Heart left ventricle (tissue), 16 donors: Measurements from ENCODE around the gene CEP131. TPM values are rescaled to one million over a fixed set of nuclear protein-coding genes. Genes with fewer than 3 reads are reported as not detected.
A peak's percentile ranks its signal among the peaks of the same experiment; 100 is the strongest.

Experiments
- ATAC-seq, 4 donors: fragments of 200-7000 bp; cut with Tn5 transposase; one replicate each; pipeline ENCODE4 v1.9.1; 2020 to 2022; ENCODE audit warnings: moderate library complexity in 4 of 4, mild to moderate bottlenecking in 3 of 4, moderate number of reproducible peaks in 1 of 4
- DNase-seq, 5 donors: peaks; one replicate each; pipeline ENCODE4 v3.0.0-alpha.2; 2020
- H3K27ac ChIP-seq, 12 donors: fragments of 200-600 bp; sonication (generic) in 4 of 12; one replicate each; pipeline versions ENCODE4 v1.5.0 to v1.8.0; 2016 to 2022; ENCODE audit warnings: mild to moderate bottlenecking in 2 of 12
- H3K27me3 ChIP-seq, 9 donors: fragments of 200-600 bp; sonication (generic) in 2 of 9; one replicate each; pipeline versions ENCODE4 v1.5.1 to v1.8.0; 2016 to 2022; ENCODE audit warnings: mild to moderate bottlenecking in 3 of 9
- H3K36me3 ChIP-seq, 9 donors: fragments of 200-600 bp; sonication (generic) in 2 of 9; one replicate each; pipeline versions ENCODE4 v1.5.0 to v1.8.0; 2018 to 2022; ENCODE audit warnings: mild to moderate bottlenecking in 2 of 9
- H3K4me1 ChIP-seq, 12 donors: fragments of 200-600 bp; sonication (generic) in 4 of 12; one replicate each; pipeline versions ENCODE4 v1.5.0 to v1.8.0; 2016 to 2022; ENCODE audit warnings: mild to moderate bottlenecking in 3 of 12
- H3K4me3 ChIP-seq, 12 donors: fragments of 200-600 bp; sonication (generic) in 4 of 12; one replicate each; pipeline versions ENCODE4 v1.5.0 to v1.8.0; 2017 to 2022; ENCODE audit warnings: mild to moderate bottlenecking in 9 of 12, moderate library complexity in 4 of 12
- H3K9me3 ChIP-seq, 12 donors: fragments of 200-600 bp; sonication (generic) in 4 of 12; one replicate each; pipeline versions ENCODE4 v1.5.0 to v1.8.0; 2016 to 2022; ENCODE audit warnings: mild to moderate bottlenecking in 1 of 12
- CTCF ChIP-seq, 12 donors: fragments of 200-600 bp; sonication (generic) in 4 of 12; IDR thresholded peaks; one replicate each; pipeline versions ENCODE4 v1.5.0 to v1.8.0; 2018 to 2022; ENCODE audit warnings: antibody characterized with exemption in 12 of 12, mild to moderate bottlenecking in 5 of 12
- POLR2A ChIP-seq, 2 donors: fragments of 450-650 bp; IDR thresholded peaks; one replicate each; pipeline ENCODE4 v1.6.1; 2017; ENCODE audit warnings: antibody characterized with exemption in 2 of 2, mild to moderate bottlenecking in 2 of 2, moderate library complexity in 2 of 2
- WGBS, 4 donors: extraction: QIAGEN DNeasy Blood & Tissue Kit in 2 of 4; methylation state at CpG; one replicate each; pipeline versions ENCODE4 v1.1.5 to v1.1.7; 2013 to 2018; 5-methylcytosine and 5-hydroxymethylcytosine counted together
- intact Hi-C, 10 donors: fragments of 100-400 bp; cut with DNase I; formaldehyde crosslinking; loops; one replicate each; pipeline versions ENCODE4 v1.11.1 to v1.14.2; 2022
- polyA plus RNA-seq, 2 donors: library from polyadenylated mRNA; stranded (reverse); fragments of 200-250 nt; gene quantifications; one replicate each; pipeline ENCODE4 v1.2.3, GENCODE V29; 2013
- total RNA-seq, 9 donors: library from RNA; depleted of rRNA in 2 of 9; stranded (reverse); fragments of >200 nt in 2 of 9; fragmentation: NEBNext Ultra II Directional in 3 of 9; extraction: Animal tissue kit (Norgen Biotek cat#: 25700) in 3 of 9; gene quantifications; one replicate each; pipeline versions ENCODE4 v1.1.0 to v1.2.4, GENCODE V29; 2016 to 2023
- donor health status: ischemic (EF 13 %, LVEDD 7.1; RV severe dilation, severe dysfunction).
- donor health status: healthy with polysubstance abuse.
- donor health status: DM: no; HTN: yes; CAD: no.
- donor health status: DM: no; HTN: no; CAD: no.
- donor health status: ischemic (EF 25% LVEDD 6.9; RV normal size, moderate dysfunction).
- donor health status: ischemic (EF 25% LVEDD 5.7; RV mildly dilated, moderate dysfunction).
- donor health status: healthy.
- donor health status: DM: yes; HTN: yes; CAD: no.
- donor health status: ischemic (EF 35%, LVEDD 5.7; RV mildly dilated, moderate dysfunction).
- donor health status: nonischemic (EF 11% LVEDD 7.7; RV severe dilation, severe dysfunction).
- donor health status: DM: yes; HTN: yes; CAD: no.
- donor health status: PGD.
- donor health status: ischemic (EF 29% LVEDD 5.4; RV normal size, mild dysfunction).
- donor health status: nonischemic (EF 23%, LVEDD 6.1; RV moderate dilation, normal function).

Gene CEP131
- total and polyA plus RNA-seq, 11 donors: 7.0 to 15.8 (median 8.9) TPM

GRCh38 chr17:81236784-81237183 is 14.0 kb upstream of the CEP131 start:
- intact Hi-C loops: loop anchor here in 1 of 10 donors (10.0 kb wide), 1 partner anchor 222 kb away; no protein-coding TSS in a partner anchor
- TF ChIP-seq CTCF (IDR thresholded peaks at IDR 0.05): no peak
- no peak for TF ChIP-seq POLR2A (IDR thresholded peaks at IDR 0.05)
- no peaks in the 10 kb centered on the region for H3K9me3 ChIP-seq
- H3K4me1 ChIP-seq: peaks cover 5 to 37% (median 25%) of the 10 kb centered on the region in 12 donors
- peaks cover 0 to 37% (median 13%) of the 10 kb centered on the region in 9 donors for H3K36me3 ChIP-seq
- DNase-seq: no peak
- 91 to 98% (median 93%) methylated on average over 10 to 21 of the region's 21 CpGs for WGBS, 4 donors
- H3K27ac ChIP-seq: no peak overlapping the region
- H3K4me3 ChIP-seq: no peak overlapping the region
- no peaks in the 10 kb centered on the region for H3K27me3 ChIP-seq
- no peak for ATAC-seq

GRCh38 chr17:81235822-81236740 is 13.3 kb upstream of the CEP131 start:
- no peak overlapping the region for H3K27ac ChIP-seq
- DNase-seq: peak in 1 of 5 donors; percentile 22
- no peak overlapping the region for H3K4me3 ChIP-seq
- WGBS, 4 donors: 89 to 91% (median 91%) methylated on average over 24 to 32 of the region's 32 CpGs
- no peaks in the 10 kb centered on the region for H3K9me3 ChIP-seq
- no peak for ATAC-seq
- intact Hi-C loops: loop anchor here in 1 of 10 donors (10.0 kb wide), 1 partner anchor 221 kb away; no protein-coding TSS in a partner anchor
- peaks cover 5 to 37% (median 23%) of the 10 kb centered on the region in 12 donors for H3K4me1 ChIP-seq
- H3K36me3 ChIP-seq: peaks cover 0 to 40% (median 13%) of the 10 kb centered on the region in 9 donors
- TF ChIP-seq POLR2A (IDR thresholded peaks at IDR 0.05) (no peak), CTCF (IDR thresholded peaks at IDR 0.05) (no peak)
- H3K27me3 ChIP-seq: no peaks in the 10 kb centered on the region

GRCh38 chr17:81234940-81235821 is 12.4 kb upstream of the CEP131 start:
- WGBS, 4 donors: 83 to 88% (median 87%) methylated on average over 18 to 26 of the region's 26 CpGs
- peaks cover 5 to 30% (median 21%) of the 10 kb centered on the region in 12 donors for H3K4me1 ChIP-seq
- H3K27ac ChIP-seq: no peak overlapping the region
- H3K36me3 ChIP-seq: peaks cover 0 to 48% (median 22%) of the 10 kb centered on the region in 9 donors
- no peak overlapping the region for H3K4me3 ChIP-seq
- no peaks in the 10 kb centered on the region for H3K9me3 ChIP-seq
- ATAC-seq (no peak), DNase-seq (peak in 1 of 5 donors; percentile 19)
- intact Hi-C loops: loop anchor here in 1 of 10 donors (10.0 kb wide), 1 partner anchor 220 kb away; no protein-coding TSS in a partner anchor
- no peaks in the 10 kb centered on the region for H3K27me3 ChIP-seq
- TF ChIP-seq POLR2A (IDR thresholded peaks at IDR 0.05): no peak
- no peak for TF ChIP-seq CTCF (IDR thresholded peaks at IDR 0.05)
